LoVo (cell line): ENCODE results near the gene CACTIN.

Experiments
- DNase-seq: peaks from one replicate; pipeline ENCODE4 v3.0.0-alpha.2; 2016; ENCODE audit warnings: low spot score

Gene CACTIN

GRCh38 chr19:3565139-3565538 is 61.5 kb downstream of the CACTIN start:
- DNase-seq, result no peak

- DNase-seq, result no peak
These were observed 62.7 kb downstream of the CACTIN start for GRCh38 chr19:3563709-3564524.
